Esophagus squamous epithelium (tissue), 4 donors: ENCODE data around the gene DNAJC4.

Experiments
- POLR2A ChIP-seq, 4 donors: fragments of 450-650 bp; IDR thresholded peaks; one replicate each; pipeline ENCODE4 v1.6.1; 2017; ENCODE audit warnings: antibody characterized with exemption in 4 of 4, mild to moderate bottlenecking in 4 of 4, moderate library complexity in 3 of 4
- TF ChIP-seq, protein P1 (sequence below), 6 experiments: fragments of 450-650 bp in 4 of 6; fragments of 200-600 bp in 2 of 6; sonication (generic) in 2 of 6; IDR thresholded peaks; one replicate each; pipeline ENCODE4 v1.5.1; 2016 to 2019; ENCODE audit warnings: antibody characterized with exemption in 6 of 6, mild to moderate bottlenecking in 4 of 6, moderate library complexity in 4 of 6

DNA sequence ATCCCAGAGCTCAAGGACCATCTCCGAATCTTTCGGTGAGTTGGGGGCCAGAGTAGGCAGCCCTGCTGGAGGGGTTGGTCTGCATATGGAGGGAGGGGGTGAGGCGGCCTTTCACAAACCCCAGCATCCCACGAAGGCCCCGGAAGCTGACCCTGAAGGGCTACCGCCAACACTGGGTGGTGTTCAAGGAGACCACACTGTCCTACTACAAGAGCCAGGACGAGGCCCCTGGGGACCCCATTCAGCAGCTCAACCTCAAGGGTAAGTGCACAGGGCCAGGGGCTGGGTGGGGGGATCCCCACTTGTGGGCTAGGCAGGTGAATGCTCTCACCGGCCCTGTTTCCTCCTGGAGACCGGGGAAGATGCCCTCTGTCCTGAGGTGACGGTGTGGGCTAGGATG, 10.6 kb upstream of the DNAJC4 start:
- TF ChIP-seq, protein P1, sequence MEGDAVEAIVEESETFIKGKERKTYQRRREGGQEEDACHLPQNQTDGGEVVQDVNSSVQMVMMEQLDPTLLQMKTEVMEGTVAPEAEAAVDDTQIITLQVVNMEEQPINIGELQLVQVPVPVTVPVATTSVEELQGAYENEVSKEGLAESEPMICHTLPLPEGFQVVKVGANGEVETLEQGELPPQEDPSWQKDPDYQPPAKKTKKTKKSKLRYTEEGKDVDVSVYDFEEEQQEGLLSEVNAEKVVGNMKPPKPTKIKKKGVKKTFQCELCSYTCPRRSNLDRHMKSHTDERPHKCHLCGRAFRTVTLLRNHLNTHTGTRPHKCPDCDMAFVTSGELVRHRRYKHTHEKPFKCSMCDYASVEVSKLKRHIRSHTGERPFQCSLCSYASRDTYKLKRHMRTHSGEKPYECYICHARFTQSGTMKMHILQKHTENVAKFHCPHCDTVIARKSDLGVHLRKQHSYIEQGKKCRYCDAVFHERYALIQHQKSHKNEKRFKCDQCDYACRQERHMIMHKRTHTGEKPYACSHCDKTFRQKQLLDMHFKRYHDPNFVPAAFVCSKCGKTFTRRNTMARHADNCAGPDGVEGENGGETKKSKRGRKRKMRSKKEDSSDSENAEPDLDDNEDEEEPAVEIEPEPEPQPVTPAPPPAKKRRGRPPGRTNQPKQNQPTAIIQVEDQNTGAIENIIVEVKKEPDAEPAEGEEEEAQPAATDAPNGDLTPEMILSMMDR (IDR thresholded peaks at IDR 0.05) = no peak
- no peak for TF ChIP-seq POLR2A (IDR thresholded peaks at IDR 0.05)
